Body of pancreas (tissue), 4 donors: Measurements from ENCODE around the gene GPR173. TPM values are rescaled to one million over a fixed set of nuclear protein-coding genes. Genes with fewer than 3 reads are reported as not detected.
A peak's percentile ranks its signal among the peaks of the same experiment; 100 is the strongest.

Experiments
- ATAC-seq: fragments of 150-250 bp; one replicate; pipeline ENCODE4 v1.9.1; 2016
- DNase-seq, 4 donors: peaks; one replicate each; pipeline ENCODE4 v3.0.0-alpha.2; 2019
- H3K27ac ChIP-seq, 4 donors: fragments of 200-600 bp; sonication (generic); 1 replicate in 3 of 4; 2 replicates in 1 of 4; pipeline versions ENCODE4 v1.5.1 to v1.6.1; 2016 to 2019; ENCODE audit warnings: mild to moderate bottlenecking in 1 of 4, mixed read lengths in 1 of 4, moderate library complexity in 1 of 4
- H3K27me3 ChIP-seq, 2 donors: fragments of 200-600 bp; sonication (generic); one replicate each; pipeline ENCODE4 v1.6.0; 2016; ENCODE audit warnings: mild to moderate bottlenecking in 1 of 2
- H3K36me3 ChIP-seq, 2 donors: fragments of 200-600 bp; sonication (generic); replicated peaks in 1 of 2; 2 replicates each; pipeline ENCODE4 v1.5.1; 2016; ENCODE audit warnings: low read depth in 2 of 2; ENCODE audit not compliant: insufficient read depth in 1 of 2
- H3K4me1 ChIP-seq: fragments of 200-600 bp; sonication (generic); one replicate; pipeline ENCODE4 v1.6.0; 2016
- H3K4me3 ChIP-seq, 2 donors: fragments of 200-600 bp; sonication (generic); 1 replicate in 1 of 2; 2 replicates in 1 of 2; pipeline ENCODE4 v1.5.1; 2016 to 2019
- H3K9me3 ChIP-seq, 3 donors: fragments of 200-600 bp; sonication (generic); 1 replicate in 2 of 3; 2 replicates in 1 of 3; pipeline ENCODE4 v1.5.1; 2016
- POLR2A ChIP-seq, 3 donors: fragments of 450-650 bp; IDR thresholded peaks; one replicate each; pipeline ENCODE4 v1.6.1; 2016; ENCODE audit warnings: antibody characterized with exemption in 3 of 3, mild to moderate bottlenecking in 2 of 3
- whole genome bisulfite sequencing, 2 donors: methylation state at CpG; one replicate each; pipeline ENCODE4 v1.1.5; 2017; 5-methylcytosine and 5-hydroxymethylcytosine counted together
- intact Hi-C: fragments of 100-400 bp; cut with DNase I; formaldehyde crosslinking; loops from one replicate; pipeline ENCODE4 v1.15.1; 2023
- total RNA-seq, 2 donors: library from RNA; depleted of rRNA; stranded (reverse); fragments of >200 nt; gene quantifications; one replicate each; pipeline ENCODE4 v1.1.0, GENCODE V29; 2016
- TF ChIP-seq, protein P1 (sequence below), 7 experiments: fragments of 450-650 bp in 4 of 7; fragments of 200-600 bp in 3 of 7; sonication (generic) in 3 of 7; IDR thresholded peaks; one replicate each; pipeline ENCODE4 v1.5.1; 2016 to 2019; ENCODE audit warnings: antibody characterized with exemption in 7 of 7

The GPR173 gene
- total RNA-seq, 2 donors from 2014 or later: 0.26 to 0.66 TPM

DNA sequence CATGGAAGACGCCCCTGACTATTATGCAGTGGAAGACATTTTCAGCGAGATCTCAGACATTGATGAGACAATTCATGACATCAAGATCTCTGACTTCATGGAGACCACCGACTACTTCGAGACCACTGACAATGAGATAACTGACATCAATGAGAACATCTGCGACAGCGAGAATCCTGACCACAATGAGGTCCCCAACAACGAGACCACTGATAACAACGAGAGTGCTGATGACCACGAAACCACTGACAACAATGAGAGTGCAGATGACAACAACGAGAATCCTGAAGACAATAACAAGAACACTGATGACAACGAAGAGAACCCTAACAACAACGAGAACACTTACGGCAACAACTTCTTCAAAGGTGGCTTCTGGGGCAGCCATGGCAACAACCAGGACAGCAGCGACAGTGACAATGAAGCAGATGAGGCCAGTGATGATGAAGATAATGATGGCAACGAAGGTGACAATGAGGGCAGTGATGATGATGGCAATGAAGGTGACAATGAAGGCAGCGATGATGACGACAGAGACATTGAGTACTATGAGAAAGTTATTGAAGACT lies 37.2 kb downstream of the GPR173 start:
- H3K4me1 ChIP-seq: peaks cover 44% of the 10 kb centered on the region
- no peaks in the 10 kb centered on the region for H3K36me3 ChIP-seq
- TF ChIP-seq, protein P1, sequence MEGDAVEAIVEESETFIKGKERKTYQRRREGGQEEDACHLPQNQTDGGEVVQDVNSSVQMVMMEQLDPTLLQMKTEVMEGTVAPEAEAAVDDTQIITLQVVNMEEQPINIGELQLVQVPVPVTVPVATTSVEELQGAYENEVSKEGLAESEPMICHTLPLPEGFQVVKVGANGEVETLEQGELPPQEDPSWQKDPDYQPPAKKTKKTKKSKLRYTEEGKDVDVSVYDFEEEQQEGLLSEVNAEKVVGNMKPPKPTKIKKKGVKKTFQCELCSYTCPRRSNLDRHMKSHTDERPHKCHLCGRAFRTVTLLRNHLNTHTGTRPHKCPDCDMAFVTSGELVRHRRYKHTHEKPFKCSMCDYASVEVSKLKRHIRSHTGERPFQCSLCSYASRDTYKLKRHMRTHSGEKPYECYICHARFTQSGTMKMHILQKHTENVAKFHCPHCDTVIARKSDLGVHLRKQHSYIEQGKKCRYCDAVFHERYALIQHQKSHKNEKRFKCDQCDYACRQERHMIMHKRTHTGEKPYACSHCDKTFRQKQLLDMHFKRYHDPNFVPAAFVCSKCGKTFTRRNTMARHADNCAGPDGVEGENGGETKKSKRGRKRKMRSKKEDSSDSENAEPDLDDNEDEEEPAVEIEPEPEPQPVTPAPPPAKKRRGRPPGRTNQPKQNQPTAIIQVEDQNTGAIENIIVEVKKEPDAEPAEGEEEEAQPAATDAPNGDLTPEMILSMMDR (IDR thresholded peaks at IDR 0.05): no peak
- no peak for TF ChIP-seq POLR2A (IDR thresholded peaks at IDR 0.05)
- 72 to 75% methylated on average over 15 to 17 of the region's 17 CpGs for WGBS, 2 donors
- no peak for ATAC-seq
- H3K27ac ChIP-seq: peak overlapping the region in 2 of 4 donors; percentile 87 to 90
- H3K4me3 ChIP-seq: no peak overlapping the region
- no peaks in the 10 kb centered on the region for H3K9me3 ChIP-seq
- no peak for DNase-seq
- H3K27me3 ChIP-seq: no peaks in the 10 kb centered on the region
- intact Hi-C loops: no loop called here

DNA sequence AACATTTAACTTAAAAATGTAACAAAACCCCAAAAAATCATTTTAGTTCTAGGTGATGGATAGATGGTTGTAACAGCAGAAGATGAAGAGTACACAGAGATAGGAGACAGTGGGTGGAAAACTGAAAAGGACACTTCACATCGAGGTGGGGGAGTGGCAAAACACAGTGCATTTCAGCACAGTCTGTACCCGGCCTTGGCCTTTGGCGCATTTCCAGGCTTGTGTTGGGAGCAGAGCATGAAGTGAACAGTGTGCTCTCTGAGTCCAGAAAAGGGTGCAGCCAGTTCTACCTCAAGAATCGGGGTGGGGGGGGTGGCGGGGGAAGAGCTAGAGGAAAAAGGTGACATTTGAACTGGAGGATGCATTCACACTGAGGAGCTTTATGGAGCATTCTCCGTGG lies 37.9 kb downstream of the GPR173 start:
- no peak for ATAC-seq
- H3K36me3 ChIP-seq: no peaks in the 10 kb centered on the region
- intact Hi-C loops: no loop called here
- H3K27ac ChIP-seq: peak overlapping the region; percentile 32 to 90 (median 70)
- H3K27me3 ChIP-seq: no peaks in the 10 kb centered on the region
- TF ChIP-seq, protein P1 (IDR thresholded peaks at IDR 0.05): no peak
- no peak for TF ChIP-seq POLR2A (IDR thresholded peaks at IDR 0.05)
- 18 to 25% methylated on average over 5 of the region's 6 CpGs for WGBS, 2 donors
- peaks cover 44% of the 10 kb centered on the region for H3K4me1 ChIP-seq
- no peak overlapping the region for H3K4me3 ChIP-seq
- no peaks in the 10 kb centered on the region for H3K9me3 ChIP-seq
- peak; percentile 77 to 82 (median 80) for DNase-seq

DNA sequence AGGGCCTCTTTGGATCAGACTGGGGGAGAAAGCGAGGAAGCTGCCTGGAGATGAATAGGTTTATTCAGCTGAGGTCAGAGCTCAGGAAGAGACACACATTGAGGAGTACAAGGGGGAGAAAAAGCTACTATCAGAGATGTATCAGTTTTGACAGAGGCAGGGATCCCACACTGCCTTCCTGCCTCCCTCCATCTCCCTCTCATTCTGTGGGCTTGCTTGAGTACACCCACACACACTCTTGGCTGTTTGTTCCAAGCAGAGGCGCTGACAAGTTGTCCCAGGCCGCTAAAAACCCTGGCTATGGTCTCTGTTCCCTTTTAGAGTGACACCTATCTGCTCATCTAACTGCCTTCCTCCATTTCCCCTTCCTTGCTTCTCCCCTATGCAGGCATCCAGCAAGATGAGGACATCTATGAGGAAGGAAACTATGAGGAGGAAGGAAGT lies 38.8 kb downstream of the GPR173 start:
- Histone ChIP-seq H3K4me1 (peaks cover 44% of the 10 kb centered on the region), H3K9me3 (no peaks in the 10 kb centered on the region), H3K36me3 (no peaks in the 10 kb centered on the region), H3K27me3 (no peaks in the 10 kb centered on the region), H3K27ac (peak overlapping the region; percentile 32 to 87 (median 70)), H3K4me3 (no peak overlapping the region)
- intact Hi-C loops: no loop called here
- WGBS, 2 donors: 82 to 86% methylated on average over 2 to 3 of the region's 3 CpGs
- TF ChIP-seq, protein P1 (IDR thresholded peaks at IDR 0.05): no peak
- TF ChIP-seq POLR2A (IDR thresholded peaks at IDR 0.05): no peak
- DNase-seq (no peak), ATAC-seq (no peak)

DNA sequence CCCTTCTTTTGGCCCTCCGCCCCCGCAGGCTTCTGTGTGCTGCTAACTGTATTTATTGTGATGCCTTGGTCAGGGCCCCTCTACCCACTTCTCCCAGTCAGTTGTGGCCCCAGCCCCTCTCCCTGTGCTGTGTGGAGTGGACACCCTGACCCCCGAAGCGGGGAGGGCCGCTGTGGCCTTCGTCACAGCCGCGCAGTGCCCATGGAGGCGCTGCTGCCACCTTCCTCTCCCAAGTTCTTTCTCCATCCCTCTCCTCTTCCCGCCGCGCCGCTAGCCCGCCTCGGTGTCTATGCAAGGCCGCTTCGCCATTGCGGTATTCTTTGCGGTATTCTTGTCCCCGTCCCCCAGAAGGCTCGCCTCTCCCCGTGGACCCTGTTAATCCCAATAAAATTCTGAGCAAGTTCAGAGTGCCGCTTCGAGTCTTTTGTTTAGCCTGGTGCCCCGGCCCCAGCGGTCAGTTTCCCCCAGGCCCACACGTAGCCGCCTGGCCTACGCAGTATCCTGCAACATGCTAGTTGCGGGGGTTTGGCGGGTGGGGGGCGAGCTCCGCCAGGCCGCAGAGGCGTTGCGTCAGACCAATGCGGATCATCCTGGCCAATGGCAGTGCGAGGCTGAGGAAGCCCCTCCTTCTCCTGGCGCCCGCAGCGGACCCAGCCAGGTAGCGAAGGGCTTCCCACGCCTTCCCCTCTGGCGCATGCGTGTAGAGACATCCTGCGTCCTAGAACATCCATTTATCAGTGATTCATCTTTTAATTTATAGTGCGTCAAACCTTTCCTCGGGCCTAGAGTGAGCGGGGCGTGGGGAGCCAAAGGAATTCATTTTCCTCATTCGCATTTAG lies 39.8 kb downstream of the GPR173 start:
- H3K9me3 ChIP-seq: no peaks in the 10 kb centered on the region
- TF ChIP-seq, protein P1 (IDR thresholded peaks at IDR 0.05): no peak
- peak; percentile 33 to 55 (median 53) for TF ChIP-seq POLR2A (IDR thresholded peaks at IDR 0.05)
- H3K27ac ChIP-seq: peak overlapping the region; percentile 52 to 87 (median 78)
- H3K4me1 ChIP-seq: peaks cover 41% of the 10 kb centered on the region
- no peaks in the 10 kb centered on the region for H3K36me3 ChIP-seq
- DNase-seq: peak; percentile 80 to 91 (median 88)
- H3K4me3 ChIP-seq: no peak overlapping the region
- intact Hi-C loops: no loop called here
- H3K27me3 ChIP-seq: no peaks in the 10 kb centered on the region
- 12 to 29% methylated on average over 33 to 40 of the region's 51 CpGs for WGBS, 2 donors
- ATAC-seq: peak; percentile 85
